ENCODE measurements around the gene CDK11B.
"Not testable (repeated sequence)": the region's sequence is repeated elsewhere in the genome, so short reads cannot be mapped to it uniquely, and the experiment has no call there.

Gene CDK11B

DNA sequence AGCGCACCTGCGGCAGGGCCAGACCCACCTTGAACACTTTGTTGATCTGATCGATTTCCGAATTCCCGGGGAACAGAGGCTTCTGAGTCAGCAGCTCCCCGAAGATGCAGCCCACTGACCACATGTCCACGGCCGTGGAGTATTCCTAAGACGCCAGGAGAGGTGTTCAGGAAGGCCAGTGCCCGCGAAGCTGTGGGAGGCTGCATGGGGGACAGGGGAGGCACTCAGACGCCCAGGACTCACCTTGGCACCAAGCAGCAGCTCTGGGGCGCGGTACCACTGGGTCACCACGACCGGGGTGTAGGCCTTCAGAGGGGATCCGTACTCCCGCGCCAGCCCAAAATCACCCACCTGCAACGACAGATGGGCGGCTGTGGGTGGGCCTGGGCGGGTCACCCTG is 45.0 kb upstream of the CDK11B start:
- H3K79me2 ChIP-seq (ENCODE audit: control insufficient read depth, low read length): no peaks in the 10 kb centered on the region
- H4K20me1 ChIP-seq (ENCODE audit: control insufficient read depth, insufficient read depth, low read depth, low read length): no peaks in the 10 kb centered on the region
- H3K4me3 ChIP-seq (ENCODE audit: low read length): no peak overlapping the region
- no peaks in the 10 kb centered on the region for H3K9me3 ChIP-seq (ENCODE audit: control insufficient read depth, insufficient read depth, low read length)
- TF ChIP-seq, protein P1, sequence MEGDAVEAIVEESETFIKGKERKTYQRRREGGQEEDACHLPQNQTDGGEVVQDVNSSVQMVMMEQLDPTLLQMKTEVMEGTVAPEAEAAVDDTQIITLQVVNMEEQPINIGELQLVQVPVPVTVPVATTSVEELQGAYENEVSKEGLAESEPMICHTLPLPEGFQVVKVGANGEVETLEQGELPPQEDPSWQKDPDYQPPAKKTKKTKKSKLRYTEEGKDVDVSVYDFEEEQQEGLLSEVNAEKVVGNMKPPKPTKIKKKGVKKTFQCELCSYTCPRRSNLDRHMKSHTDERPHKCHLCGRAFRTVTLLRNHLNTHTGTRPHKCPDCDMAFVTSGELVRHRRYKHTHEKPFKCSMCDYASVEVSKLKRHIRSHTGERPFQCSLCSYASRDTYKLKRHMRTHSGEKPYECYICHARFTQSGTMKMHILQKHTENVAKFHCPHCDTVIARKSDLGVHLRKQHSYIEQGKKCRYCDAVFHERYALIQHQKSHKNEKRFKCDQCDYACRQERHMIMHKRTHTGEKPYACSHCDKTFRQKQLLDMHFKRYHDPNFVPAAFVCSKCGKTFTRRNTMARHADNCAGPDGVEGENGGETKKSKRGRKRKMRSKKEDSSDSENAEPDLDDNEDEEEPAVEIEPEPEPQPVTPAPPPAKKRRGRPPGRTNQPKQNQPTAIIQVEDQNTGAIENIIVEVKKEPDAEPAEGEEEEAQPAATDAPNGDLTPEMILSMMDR (IDR thresholded peaks at IDR 0.05; ENCODE audit: low read depth, low read length, poor library complexity, severe bottlenecking): no peak
- no peak for TF ChIP-seq EZH2phosphoT487 (IDR thresholded peaks at IDR 0.05; ENCODE audit: borderline replicate concordance, low read length)
- no peaks in the 10 kb centered on the region for H3K36me3 ChIP-seq (ENCODE audit: control insufficient read depth, low read length)
- no peak overlapping the region for H3K4me2 ChIP-seq (ENCODE audit: low read length)
- no peaks in the 10 kb centered on the region for H3K27me3 ChIP-seq (ENCODE audit: control insufficient read depth, low read length)
- H3K9me2 ChIP-seq (replicated peaks; ENCODE audit: control insufficient read depth, low read length): no peaks in the 10 kb centered on the region
- no peaks in the 10 kb centered on the region for H3F3A ChIP-seq (ENCODE audit: control insufficient read depth, insufficient read depth)
- no peak overlapping the region for H3K27ac ChIP-seq (ENCODE audit: low read depth, low read length)
- no peaks in the 10 kb centered on the region for H3K4me1 ChIP-seq (ENCODE audit: control insufficient read depth, low read length)

DNA sequence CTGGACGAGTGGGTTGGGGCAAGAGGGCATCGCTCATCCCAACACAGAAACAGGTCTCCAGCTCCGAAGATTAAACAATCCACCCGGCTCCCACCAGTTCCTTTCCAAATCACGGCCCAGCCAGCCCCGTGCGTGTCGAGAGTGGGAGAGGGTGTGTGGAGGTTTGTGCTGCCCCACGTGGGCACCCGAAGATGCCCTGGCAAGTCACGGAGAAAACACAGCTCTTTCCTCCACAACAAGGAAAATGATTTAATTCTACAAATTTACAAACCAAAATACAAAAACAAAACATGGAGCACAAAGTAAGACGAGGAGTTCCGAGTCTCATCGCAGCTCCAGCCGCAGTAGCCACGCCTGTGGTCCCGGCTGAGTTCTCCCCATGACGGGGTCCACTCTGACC is 43.7 kb upstream of the CDK11B start:
- not testable (repeated sequence) for H3F3A ChIP-seq (ENCODE audit: control insufficient read depth, insufficient read depth); H3K27ac ChIP-seq (ENCODE audit: low read depth, low read length); H3K4me3 ChIP-seq (ENCODE audit: low read length); H3K79me2 ChIP-seq (ENCODE audit: control insufficient read depth, low read length); H3K4me1 ChIP-seq (ENCODE audit: control insufficient read depth, low read length); H3K9me3 ChIP-seq (ENCODE audit: control insufficient read depth, insufficient read depth, low read length); H3K36me3 ChIP-seq (ENCODE audit: control insufficient read depth, low read length); H3K27me3 ChIP-seq (ENCODE audit: control insufficient read depth, low read length); H3K4me2 ChIP-seq (ENCODE audit: low read length); H4K20me1 ChIP-seq (ENCODE audit: control insufficient read depth, insufficient read depth, low read depth, low read length); H3K9me2 ChIP-seq (replicated peaks; ENCODE audit: control insufficient read depth, low read length)

DNA sequence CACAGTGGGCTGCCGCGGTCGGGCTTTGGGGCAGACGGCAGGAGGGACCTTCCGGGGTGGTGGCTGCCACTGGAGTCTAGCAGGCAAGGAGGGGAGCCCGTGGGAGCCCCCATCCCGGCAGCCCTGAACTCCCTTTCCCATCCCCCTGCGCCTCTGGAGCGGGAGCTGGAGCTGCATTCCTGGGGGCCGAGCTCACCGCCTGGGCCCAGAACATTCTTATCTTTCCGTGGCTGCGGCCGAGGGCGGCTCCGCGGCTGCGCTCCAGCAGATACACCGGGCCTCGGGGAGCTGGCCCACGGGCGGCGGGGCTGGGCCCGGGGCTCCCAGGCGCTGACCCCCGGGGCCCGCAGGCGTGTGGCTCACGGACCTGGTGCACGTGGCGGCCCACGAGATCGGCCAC is 41.8 kb upstream of the CDK11B start:
- not testable (repeated sequence) for H3K4me2 ChIP-seq (ENCODE audit: low read length); H3K4me3 ChIP-seq (ENCODE audit: low read length); H3K36me3 ChIP-seq (ENCODE audit: control insufficient read depth, low read length); H4K20me1 ChIP-seq (ENCODE audit: control insufficient read depth, insufficient read depth, low read depth, low read length); H3K9me3 ChIP-seq (ENCODE audit: control insufficient read depth, insufficient read depth, low read length); H3K27me3 ChIP-seq (ENCODE audit: control insufficient read depth, low read length); H3K4me1 ChIP-seq (ENCODE audit: control insufficient read depth, low read length); H3F3A ChIP-seq (ENCODE audit: control insufficient read depth, insufficient read depth); H3K27ac ChIP-seq (ENCODE audit: low read depth, low read length); H3K79me2 ChIP-seq (ENCODE audit: control insufficient read depth, low read length); H3K9me2 ChIP-seq (replicated peaks; ENCODE audit: control insufficient read depth, low read length)

DNA sequence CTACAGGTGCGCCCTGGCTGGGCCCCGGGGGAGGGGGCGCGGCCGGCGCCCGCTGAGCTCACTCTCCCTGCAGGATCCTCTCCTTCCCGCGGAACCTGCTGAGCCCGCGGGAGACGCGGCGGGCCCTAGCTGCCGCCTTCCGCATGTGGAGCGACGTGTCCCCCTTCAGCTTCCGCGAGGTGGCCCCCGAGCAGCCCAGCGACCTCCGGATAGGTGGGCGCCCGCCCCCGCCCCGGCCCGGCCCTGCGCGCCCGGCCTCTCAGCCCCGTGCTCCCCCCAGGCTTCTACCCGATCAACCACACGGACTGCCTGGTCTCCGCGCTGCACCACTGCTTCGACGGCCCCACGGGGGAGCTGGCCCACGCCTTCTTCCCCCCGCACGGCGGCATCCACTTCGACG is 41.3 kb upstream of the CDK11B start:
- not testable (repeated sequence) for H3K9me3 ChIP-seq (ENCODE audit: control insufficient read depth, insufficient read depth, low read length); H3K4me3 ChIP-seq (ENCODE audit: low read length); H3K4me2 ChIP-seq (ENCODE audit: low read length); H3K36me3 ChIP-seq (ENCODE audit: control insufficient read depth, low read length); H3K4me1 ChIP-seq (ENCODE audit: control insufficient read depth, low read length); H3K79me2 ChIP-seq (ENCODE audit: control insufficient read depth, low read length); H3K27me3 ChIP-seq (ENCODE audit: control insufficient read depth, low read length); H3K9me2 ChIP-seq (replicated peaks; ENCODE audit: control insufficient read depth, low read length); H3F3A ChIP-seq (ENCODE audit: control insufficient read depth, insufficient read depth); H4K20me1 ChIP-seq (ENCODE audit: control insufficient read depth, insufficient read depth, low read depth, low read length); H3K27ac ChIP-seq (ENCODE audit: low read depth, low read length)

DNA sequence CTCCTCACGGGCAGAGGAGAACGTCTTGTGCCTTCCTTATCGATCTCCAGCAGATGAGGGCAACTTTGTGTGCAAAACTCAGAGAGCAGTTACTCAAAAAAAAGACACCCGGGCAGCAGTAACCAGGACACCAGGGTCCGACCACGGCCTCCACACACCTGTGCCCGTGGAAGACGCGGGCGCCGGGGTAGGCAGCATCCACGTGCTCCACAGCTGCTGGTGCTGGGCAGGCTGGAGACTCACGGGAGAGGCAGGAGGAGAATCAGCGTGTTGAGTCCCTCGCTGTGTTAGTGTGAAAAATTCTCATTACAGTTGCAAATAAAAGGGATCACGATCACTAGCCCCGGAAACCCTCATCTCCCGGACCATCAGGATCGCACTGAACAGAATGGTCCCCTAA is 40.3 kb upstream of the CDK11B start:
- H3K36me3 ChIP-seq (ENCODE audit: control insufficient read depth, low read length); H3K9me3 ChIP-seq (ENCODE audit: control insufficient read depth, insufficient read depth, low read length); H3K27ac ChIP-seq (ENCODE audit: low read depth, low read length); H3K4me3 ChIP-seq (ENCODE audit: low read length); H4K20me1 ChIP-seq (ENCODE audit: control insufficient read depth, insufficient read depth, low read depth, low read length); H3F3A ChIP-seq (ENCODE audit: control insufficient read depth, insufficient read depth); H3K27me3 ChIP-seq (ENCODE audit: control insufficient read depth, low read length); H3K4me1 ChIP-seq (ENCODE audit: control insufficient read depth, low read length); H3K9me2 ChIP-seq (replicated peaks; ENCODE audit: control insufficient read depth, low read length); H3K4me2 ChIP-seq (ENCODE audit: low read length); H3K79me2 ChIP-seq (ENCODE audit: control insufficient read depth, low read length): not testable (repeated sequence)

DNA sequence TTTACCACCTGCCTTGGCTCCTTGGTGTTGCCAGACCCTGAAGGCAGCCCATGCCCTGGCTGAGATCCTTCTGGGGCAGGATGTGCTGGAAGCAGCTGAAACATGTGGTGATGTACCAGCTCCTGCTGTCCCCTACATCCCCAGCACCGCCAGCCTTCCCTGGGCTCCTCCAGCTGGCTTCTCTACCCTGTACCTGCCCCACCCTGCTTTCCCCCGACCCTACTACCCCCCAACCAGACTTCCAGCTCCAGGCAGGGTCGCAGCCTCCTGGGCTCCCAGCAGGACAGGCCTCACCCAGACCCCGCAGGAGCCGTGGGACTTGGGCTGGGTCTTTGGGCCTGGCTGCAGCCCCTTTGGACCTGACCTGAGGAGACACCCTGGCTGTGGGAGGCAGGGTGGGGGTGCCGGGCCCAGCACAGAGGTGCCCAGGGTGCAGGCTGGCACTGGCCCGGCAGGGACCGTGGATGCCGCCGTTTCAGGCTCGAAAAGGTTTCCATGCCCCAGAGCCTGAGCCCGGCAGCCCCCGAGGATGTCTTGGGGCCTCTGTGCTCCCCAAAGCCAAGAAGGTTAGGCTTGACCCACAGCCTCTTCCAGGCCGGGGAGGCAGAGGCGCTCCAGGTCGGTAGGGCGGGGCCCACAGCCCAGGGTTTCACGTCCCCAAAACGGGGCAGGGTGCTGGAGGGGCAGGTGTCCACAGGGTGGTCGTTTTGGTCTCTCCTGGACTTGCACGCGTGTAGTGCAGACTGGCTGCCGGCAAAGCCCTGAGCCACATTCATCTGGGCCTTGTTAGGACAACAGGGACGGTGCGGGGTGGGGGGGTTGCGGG is 38.8 kb upstream of the CDK11B start:
- not testable (repeated sequence) for H3K4me1 ChIP-seq (ENCODE audit: control insufficient read depth, low read length); H3K27ac ChIP-seq (ENCODE audit: low read depth, low read length); H3K4me2 ChIP-seq (ENCODE audit: low read length); H3F3A ChIP-seq (ENCODE audit: control insufficient read depth, insufficient read depth); H3K27me3 ChIP-seq (ENCODE audit: control insufficient read depth, low read length); H4K20me1 ChIP-seq (ENCODE audit: control insufficient read depth, insufficient read depth, low read depth, low read length); H3K9me2 ChIP-seq (replicated peaks; ENCODE audit: control insufficient read depth, low read length); H3K4me3 ChIP-seq (ENCODE audit: low read length); H3K79me2 ChIP-seq (ENCODE audit: control insufficient read depth, low read length); H3K36me3 ChIP-seq (ENCODE audit: control insufficient read depth, low read length); H3K9me3 ChIP-seq (ENCODE audit: control insufficient read depth, insufficient read depth, low read length)

DNA sequence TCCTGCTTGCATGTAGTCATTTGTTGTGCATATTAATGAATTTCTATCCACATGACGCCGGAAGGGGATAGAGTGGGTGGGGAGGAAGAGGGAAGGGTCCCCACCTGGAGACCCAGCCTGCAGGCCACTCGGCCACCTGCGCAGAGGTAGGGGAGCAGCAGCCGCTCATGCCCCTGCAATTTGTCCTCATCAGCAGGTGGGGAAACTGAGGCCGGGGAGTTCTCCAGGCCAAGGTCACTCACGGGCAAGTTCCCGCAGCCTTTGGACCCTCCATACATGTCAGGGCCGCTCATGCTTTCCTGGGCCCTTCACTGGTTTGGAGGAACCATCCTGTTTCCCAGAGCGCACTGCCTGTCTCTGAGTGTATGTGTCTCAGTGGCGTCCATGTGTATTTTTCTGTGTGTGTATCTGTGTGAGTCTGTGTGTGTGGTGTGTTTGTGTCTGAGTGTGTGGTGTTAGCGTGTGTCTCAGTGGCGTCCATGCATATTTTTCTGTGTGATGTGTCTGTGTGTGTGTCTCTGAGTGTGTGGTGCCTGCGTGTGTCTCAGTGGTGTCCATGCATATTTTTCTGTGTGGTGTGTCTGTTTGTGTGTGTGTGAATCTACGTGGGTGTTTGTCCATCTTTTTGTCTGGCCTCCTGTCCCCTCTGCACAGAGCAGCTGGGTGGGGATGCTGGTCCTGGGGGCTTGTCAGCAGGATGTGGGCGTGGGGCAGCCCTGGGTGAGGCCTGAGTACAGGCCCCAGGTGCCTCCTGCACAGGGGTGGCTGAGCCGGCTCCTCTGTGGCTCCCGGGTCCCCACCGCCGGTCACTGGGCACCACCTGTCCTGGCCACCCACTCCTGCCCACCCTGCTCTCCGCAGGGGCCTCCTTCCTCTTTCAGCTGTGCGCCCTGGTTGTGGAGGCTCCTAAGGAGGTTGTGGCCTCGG is 37.9 kb upstream of the CDK11B start:
- not testable (repeated sequence) for H3K79me2 ChIP-seq (ENCODE audit: control insufficient read depth, low read length); H3K9me2 ChIP-seq (replicated peaks; ENCODE audit: control insufficient read depth, low read length); H3F3A ChIP-seq (ENCODE audit: control insufficient read depth, insufficient read depth); H4K20me1 ChIP-seq (ENCODE audit: control insufficient read depth, insufficient read depth, low read depth, low read length); H3K4me1 ChIP-seq (ENCODE audit: control insufficient read depth, low read length); H3K9me3 ChIP-seq (ENCODE audit: control insufficient read depth, insufficient read depth, low read length); H3K4me3 ChIP-seq (ENCODE audit: low read length); H3K36me3 ChIP-seq (ENCODE audit: control insufficient read depth, low read length); H3K27me3 ChIP-seq (ENCODE audit: control insufficient read depth, low read length); H3K27ac ChIP-seq (ENCODE audit: low read depth, low read length); H3K4me2 ChIP-seq (ENCODE audit: low read length)

Data from DOHH2 (cell line).